ENCODE data around the gene TEX11.

DNA sequence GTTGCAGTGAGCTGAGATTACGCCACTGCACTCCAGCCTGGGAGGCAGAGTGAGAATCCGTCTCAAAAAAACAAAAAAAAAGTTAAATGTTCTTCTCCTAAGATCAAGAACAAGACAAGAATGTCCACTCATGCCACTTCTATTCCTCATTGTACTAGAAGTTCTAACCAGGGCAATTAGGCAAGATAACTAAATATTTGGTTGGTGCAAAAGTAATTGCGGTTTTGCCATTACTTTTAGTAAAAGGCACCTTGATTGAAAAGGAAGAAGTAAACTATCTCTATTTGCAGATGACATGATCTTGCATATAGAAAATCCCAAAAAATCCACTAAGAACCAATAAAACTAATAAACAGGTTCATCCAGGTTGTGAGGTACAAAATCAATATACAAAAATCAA lies 46.4 kb upstream of the TEX11 start:
- TF ChIP-seq TEAD4 (IDR thresholded peaks at IDR 0.05; ENCODE audit: borderline replicate concordance, insufficient read depth) (no peak), FOXM1 (IDR thresholded peaks at IDR 0.05; ENCODE audit: low read depth) (no peak), EZH2phosphoT487 (IDR thresholded peaks at IDR 0.05; ENCODE audit: borderline replicate concordance, low read depth) (no peak), POLR2AphosphoS5 (IDR thresholded peaks at IDR 0.05; ENCODE audit: low read depth, low read length) (no peak), EP300 (IDR thresholded peaks at IDR 0.05; ENCODE audit: borderline replicate concordance in 1 of 2, low read depth in 1 of 2, low read length in 1 of 2) (no peak), TCF12 (IDR thresholded peaks at IDR 0.05) (no peak), NFIC (IDR thresholded peaks at IDR 0.05; ENCODE audit: borderline replicate concordance) (no peak), MXI1 (IDR thresholded peaks at IDR 0.05; ENCODE audit: low read depth, low read length) (no peak), ELF1 (IDR thresholded peaks at IDR 0.05) (no peak), SMC3 (IDR thresholded peaks at IDR 0.05; ENCODE audit: low read depth, low read length) (no peak)
- TF ChIP-seq, protein P1, sequence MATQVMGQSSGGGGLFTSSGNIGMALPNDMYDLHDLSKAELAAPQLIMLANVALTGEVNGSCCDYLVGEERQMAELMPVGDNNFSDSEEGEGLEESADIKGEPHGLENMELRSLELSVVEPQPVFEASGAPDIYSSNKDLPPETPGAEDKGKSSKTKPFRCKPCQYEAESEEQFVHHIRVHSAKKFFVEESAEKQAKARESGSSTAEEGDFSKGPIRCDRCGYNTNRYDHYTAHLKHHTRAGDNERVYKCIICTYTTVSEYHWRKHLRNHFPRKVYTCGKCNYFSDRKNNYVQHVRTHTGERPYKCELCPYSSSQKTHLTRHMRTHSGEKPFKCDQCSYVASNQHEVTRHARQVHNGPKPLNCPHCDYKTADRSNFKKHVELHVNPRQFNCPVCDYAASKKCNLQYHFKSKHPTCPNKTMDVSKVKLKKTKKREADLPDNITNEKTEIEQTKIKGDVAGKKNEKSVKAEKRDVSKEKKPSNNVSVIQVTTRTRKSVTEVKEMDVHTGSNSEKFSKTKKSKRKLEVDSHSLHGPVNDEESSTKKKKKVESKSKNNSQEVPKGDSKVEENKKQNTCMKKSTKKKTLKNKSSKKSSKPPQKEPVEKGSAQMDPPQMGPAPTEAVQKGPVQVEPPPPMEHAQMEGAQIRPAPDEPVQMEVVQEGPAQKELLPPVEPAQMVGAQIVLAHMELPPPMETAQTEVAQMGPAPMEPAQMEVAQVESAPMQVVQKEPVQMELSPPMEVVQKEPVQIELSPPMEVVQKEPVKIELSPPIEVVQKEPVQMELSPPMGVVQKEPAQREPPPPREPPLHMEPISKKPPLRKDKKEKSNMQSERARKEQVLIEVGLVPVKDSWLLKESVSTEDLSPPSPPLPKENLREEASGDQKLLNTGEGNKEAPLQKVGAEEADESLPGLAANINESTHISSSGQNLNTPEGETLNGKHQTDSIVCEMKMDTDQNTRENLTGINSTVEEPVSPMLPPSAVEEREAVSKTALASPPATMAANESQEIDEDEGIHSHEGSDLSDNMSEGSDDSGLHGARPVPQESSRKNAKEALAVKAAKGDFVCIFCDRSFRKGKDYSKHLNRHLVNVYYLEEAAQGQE (IDR thresholded peaks at IDR 0.05; ENCODE audit: low read depth, low read length), result no peak
- TF ChIP-seq, protein P2, sequence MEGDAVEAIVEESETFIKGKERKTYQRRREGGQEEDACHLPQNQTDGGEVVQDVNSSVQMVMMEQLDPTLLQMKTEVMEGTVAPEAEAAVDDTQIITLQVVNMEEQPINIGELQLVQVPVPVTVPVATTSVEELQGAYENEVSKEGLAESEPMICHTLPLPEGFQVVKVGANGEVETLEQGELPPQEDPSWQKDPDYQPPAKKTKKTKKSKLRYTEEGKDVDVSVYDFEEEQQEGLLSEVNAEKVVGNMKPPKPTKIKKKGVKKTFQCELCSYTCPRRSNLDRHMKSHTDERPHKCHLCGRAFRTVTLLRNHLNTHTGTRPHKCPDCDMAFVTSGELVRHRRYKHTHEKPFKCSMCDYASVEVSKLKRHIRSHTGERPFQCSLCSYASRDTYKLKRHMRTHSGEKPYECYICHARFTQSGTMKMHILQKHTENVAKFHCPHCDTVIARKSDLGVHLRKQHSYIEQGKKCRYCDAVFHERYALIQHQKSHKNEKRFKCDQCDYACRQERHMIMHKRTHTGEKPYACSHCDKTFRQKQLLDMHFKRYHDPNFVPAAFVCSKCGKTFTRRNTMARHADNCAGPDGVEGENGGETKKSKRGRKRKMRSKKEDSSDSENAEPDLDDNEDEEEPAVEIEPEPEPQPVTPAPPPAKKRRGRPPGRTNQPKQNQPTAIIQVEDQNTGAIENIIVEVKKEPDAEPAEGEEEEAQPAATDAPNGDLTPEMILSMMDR (IDR thresholded peaks at IDR 0.05), result no peak
- TF ChIP-seq, protein P3, sequence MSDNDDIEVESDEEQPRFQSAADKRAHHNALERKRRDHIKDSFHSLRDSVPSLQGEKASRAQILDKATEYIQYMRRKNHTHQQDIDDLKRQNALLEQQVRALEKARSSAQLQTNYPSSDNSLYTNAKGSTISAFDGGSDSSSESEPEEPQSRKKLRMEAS (IDR thresholded peaks at IDR 0.05; ENCODE audit: low read depth), result no peak
